Measurements from ENCODE around the gene UBE3B. TPM values are rescaled to one million over a fixed set of nuclear protein-coding genes. Genes with fewer than 3 reads are reported as not detected.

Gene UBE3B
- total RNA-seq, 1 experiment from 2014 or later: 48.0 TPM

GRCh38 chr12:109446869-109447268, 30.6 kb upstream of the UBE3B start:
- POLR2A ChIA-PET (ENCODE audit: unreplicated experiment): no interaction called here
- H3K9me2 ChIP-seq (ENCODE audit: insufficient read depth): no peaks in the 10 kb centered on the region
- no peaks in the 10 kb centered on the region for H3K27me3 ChIP-seq (ENCODE audit: insufficient read depth, low read depth)
- H2AFZ ChIP-seq: no peak overlapping the region
- no peak overlapping the region for H3K4me2 ChIP-seq
- H3K27ac ChIP-seq: no peak overlapping the region
- H3K9me3 ChIP-seq (ENCODE audit: insufficient read depth, low read depth): no peaks in the 10 kb centered on the region
- no TSS peak for BruUV-seq (replicated peaks)
- TF ChIP-seq CTCF (conservative IDR thresholded peaks at IDR 0.05) (no peak), EZH2 (IDR thresholded peaks at IDR 0.05; ENCODE audit: low read depth) (no peak)
- no peaks in the 10 kb centered on the region for H3K79me2 ChIP-seq (ENCODE audit: low read depth)
- no peaks in the 10 kb centered on the region; the same call in 1 of the 2 replicates for H3F3A ChIP-seq (ENCODE audit: insufficient read depth, low read depth)
- H3K4me1 ChIP-seq (replicated peaks; ENCODE audit: insufficient read depth): no peaks in the 10 kb centered on the region
- intact Hi-C loops (cut with micrococcal nuclease; ENCODE audit: unreplicated experiment): no loop called here
- H3K4me3 ChIP-seq: no peak overlapping the region
- peaks cover 7% of the 10 kb centered on the region; the same call in 1 of the 2 replicates for H3K36me3 ChIP-seq (ENCODE audit: low read depth)
- CTCF ChIA-PET: no interaction called here
- peaks cover 12% of the 10 kb centered on the region; the same call in 1 of the 2 replicates for H4K20me1 ChIP-seq (ENCODE audit: insufficient read depth)
- no peak for DNase-seq

- no peaks in the 10 kb centered on the region for H3K27me3 ChIP-seq (ENCODE audit: insufficient read depth, low read depth)
- ChIA-PET POLR2A (ENCODE audit: unreplicated experiment) (interaction anchor here (0.7 kb wide), 1 partner anchor 517 kb away, joined by 4 read pairs; no protein-coding TSS in a partner anchor), CTCF (interaction anchor here (0.6 kb wide), 1 partner anchor 328 kb away, joined by 3 read pairs; no protein-coding TSS in a partner anchor)
- H3K9me2 ChIP-seq (ENCODE audit: insufficient read depth): no peaks in the 10 kb centered on the region
- TF ChIP-seq CTCF (conservative IDR thresholded peaks at IDR 0.05): no peak
- TF ChIP-seq EZH2 (IDR thresholded peaks at IDR 0.05; ENCODE audit: low read depth): no peak
- H3F3A ChIP-seq (ENCODE audit: insufficient read depth, low read depth): no peaks in the 10 kb centered on the region; the same call in 1 of the 2 replicates
- H4K20me1 ChIP-seq (ENCODE audit: insufficient read depth): peaks cover 12% of the 10 kb centered on the region; the same call in 1 of the 2 replicates
- no peaks in the 10 kb centered on the region for H3K4me1 ChIP-seq (replicated peaks; ENCODE audit: insufficient read depth)
- no peaks in the 10 kb centered on the region for H3K79me2 ChIP-seq (ENCODE audit: low read depth)
- H3K36me3 ChIP-seq (ENCODE audit: low read depth): peaks cover 11% of the 10 kb centered on the region; the same call in 1 of the 2 replicates
- BruUV-seq (replicated peaks): no TSS peak
- H3K27ac ChIP-seq: no peak overlapping the region
- no peaks in the 10 kb centered on the region for H3K9me3 ChIP-seq (ENCODE audit: insufficient read depth, low read depth)
- H2AFZ ChIP-seq: no peak overlapping the region
- no peak overlapping the region for H3K4me2 ChIP-seq
- H3K4me3 ChIP-seq: no peak overlapping the region
- no peak for DNase-seq
- intact Hi-C loops (cut with micrococcal nuclease; ENCODE audit: unreplicated experiment): no loop called here
These were observed 30.0 kb upstream of the UBE3B start for GRCh38 chr12:109447482-109447881.

GRCh38 chr12:109448272-109448671, 29.2 kb upstream of the UBE3B start:
- peaks cover 12% of the 10 kb centered on the region; the same call in 1 of the 2 replicates for H4K20me1 ChIP-seq (ENCODE audit: insufficient read depth)
- TF ChIP-seq CTCF (conservative IDR thresholded peaks at IDR 0.05) (no peak), EZH2 (IDR thresholded peaks at IDR 0.05; ENCODE audit: low read depth) (no peak)
- no peaks in the 10 kb centered on the region; the same call in 1 of the 2 replicates for H3F3A ChIP-seq (ENCODE audit: insufficient read depth, low read depth)
- H3K27me3 ChIP-seq (ENCODE audit: insufficient read depth, low read depth): no peaks in the 10 kb centered on the region
- intact Hi-C loops (cut with micrococcal nuclease; ENCODE audit: unreplicated experiment): no loop called here
- H3K9me3 ChIP-seq (ENCODE audit: insufficient read depth, low read depth): no peaks in the 10 kb centered on the region
- BruUV-seq (replicated peaks): no TSS peak
- H3K27ac ChIP-seq: no peak overlapping the region
- no peak overlapping the region for H3K4me3 ChIP-seq
- no peak overlapping the region for H3K4me2 ChIP-seq
- no peaks in the 10 kb centered on the region for H3K4me1 ChIP-seq (replicated peaks; ENCODE audit: insufficient read depth)
- ChIA-PET CTCF (no interaction called here), POLR2A (ENCODE audit: unreplicated experiment) (interaction anchor here (0.7 kb wide), 1 partner anchor 516 kb away, joined by 4 read pairs; no protein-coding TSS in a partner anchor)
- H3K36me3 ChIP-seq (ENCODE audit: low read depth): peaks cover 11% of the 10 kb centered on the region; the same call in 1 of the 2 replicates
- H3K9me2 ChIP-seq (ENCODE audit: insufficient read depth): no peaks in the 10 kb centered on the region
- H2AFZ ChIP-seq: no peak overlapping the region
- H3K79me2 ChIP-seq (ENCODE audit: low read depth): no peaks in the 10 kb centered on the region
- no peak for DNase-seq

All from PC-9 (cell line).